WERI-Rb-1 (cell line): ENCODE measurements around the gene LONP1.
"Not testable (repeated sequence)": the region's sequence is repeated elsewhere in the genome, so short reads cannot be mapped to it uniquely, and the experiment has no call there.

Experiments
- DNase-seq: peaks from one replicate; pipeline ENCODE4 v3.0.0-alpha.2; 2020
- H3K27ac ChIP-seq: fragments of 250-450 bp; sonication (Bioruptor Pico); 2 replicates; pipeline ENCODE4 v1.5.1; 2020; ENCODE audit warnings: mild to moderate bottlenecking, moderate library complexity
- H3K27me3 ChIP-seq: fragments of 250-450 bp; sonication (Bioruptor Pico); 2 replicates; pipeline ENCODE4 v1.5.1; 2021; ENCODE audit warnings: mild to moderate bottlenecking, low read depth, moderate library complexity; ENCODE audit not compliant: insufficient read depth, severe bottlenecking
- H3K36me3 ChIP-seq: fragments of 250-450 bp; sonication (Bioruptor Pico); 2 replicates; pipeline ENCODE4 v1.5.1; 2020; ENCODE audit warnings: mild to moderate bottlenecking, moderate library complexity
- H3K4me3 ChIP-seq: 2 replicates; pipeline ENCODE4 v1.5.1; 2011; ENCODE audit warnings: low read depth, mild to moderate bottlenecking, control low read depth, low read length
- H3K9me3 ChIP-seq: fragments of 250-450 bp; sonication (Bioruptor Pico); 2 replicates; pipeline ENCODE4 v1.5.1; 2021; ENCODE audit warnings: mild to moderate bottlenecking, moderate library complexity; ENCODE audit not compliant: severe bottlenecking
- CTCF ChIP-seq: IDR thresholded peaks from 2 replicates; pipeline ENCODE4 v1.5.1; 2011; ENCODE audit warnings: low read depth, mild to moderate bottlenecking, control low read depth, inconsistent platforms, low read length

LONP1 gene

GRCh38 chr19:5706876-5707573 is 12.9 kb downstream of the LONP1 start:
- H3K4me3 ChIP-seq: no peak overlapping the region
- H3K27me3 ChIP-seq: no peaks in the 10 kb centered on the region
- H3K9me3 ChIP-seq: no peaks in the 10 kb centered on the region
- no peak overlapping the region for H3K27ac ChIP-seq
- TF ChIP-seq CTCF: no peak
- no peak for DNase-seq
- peaks cover 81% of the 10 kb centered on the region for H3K36me3 ChIP-seq

- no peak for DNase-seq
- H3K27ac ChIP-seq: no peak overlapping the region
- TF ChIP-seq CTCF: no peak
- no peak overlapping the region for H3K4me3 ChIP-seq
- H3K9me3 ChIP-seq: no peaks in the 10 kb centered on the region
- H3K27me3 ChIP-seq: no peaks in the 10 kb centered on the region
- peaks cover 75% of the 10 kb centered on the region for H3K36me3 ChIP-seq
These were observed 14.4 kb downstream of the LONP1 start for GRCh38 chr19:5705552-5705951.

- H3K36me3 ChIP-seq: peaks cover 77% of the 10 kb centered on the region
- no peak for TF ChIP-seq CTCF
- no peaks in the 10 kb centered on the region for H3K27me3 ChIP-seq
- H3K9me3 ChIP-seq: no peaks in the 10 kb centered on the region
- no peak for DNase-seq
- no peak overlapping the region for H3K27ac ChIP-seq
- no peak overlapping the region for H3K4me3 ChIP-seq
These were observed 15.8 kb downstream of the LONP1 start for GRCh38 chr19:5703819-5704818.

GRCh38 chr19:5702053-5702410 is 17.9 kb downstream of the LONP1 start:
- DNase-seq: not testable (repeated sequence)

GRCh38 chr19:5700455-5701092 is 19.4 kb downstream of the LONP1 start:
- Histone ChIP-seq H3K27ac (no peak overlapping the region), H3K9me3 (no peaks in the 10 kb centered on the region), H3K4me3 (no peak overlapping the region), H3K27me3 (no peaks in the 10 kb centered on the region), H3K36me3 (peaks cover 72% of the 10 kb centered on the region)
- TF ChIP-seq CTCF: no peak
- DNase-seq: no peak

More at GRCh38 chr19:5702053-5702410, 17.9 kb downstream of the LONP1 start:
- H3K27me3 ChIP-seq, H3K27ac ChIP-seq, H3K9me3 ChIP-seq, H3K4me3 ChIP-seq: not testable (repeated sequence)
- H3K36me3 ChIP-seq: peaks cover 72% of the 10 kb centered on the region
